Keratinocyte (primary cell): ENCODE measurements around the gene KCNJ6. TPM values are rescaled to one million over a fixed set of nuclear protein-coding genes. Genes with fewer than 3 reads are reported as not detected.

Experiments used
- DNase-seq: peaks from one replicate; pipeline ENCODE4 v3.0.0-alpha.2; 2011; ENCODE audit warnings: low read depth, missing footprints, low spot score
- FAIRE-seq: peaks from 2 replicates; lab custom pipeline; 2011; peaks lifted over from hg19 to GRCh38; lab: Jason Lieb, UNC
- H2AFZ ChIP-seq: 2 replicates; pipeline ENCODE4 v1.6.0; 2012; ENCODE audit warnings: low read length, control low read depth, inconsistent platforms; ENCODE audit not compliant: control insufficient read depth
- H3K27ac ChIP-seq: 2 replicates; pipeline ENCODE4 v1.5.1; 2011; ENCODE audit warnings: low read length; ENCODE audit not compliant: control insufficient read depth, insufficient read depth
- H3K27me3 ChIP-seq: 3 replicates; pipeline ENCODE4 v1.6.0; 2011; ENCODE audit warnings: low read length; ENCODE audit not compliant: control insufficient read depth, insufficient read depth; ENCODE audit errors: extremely low read depth
- H3K36me3 ChIP-seq, 2 experiments: 2 replicates in 1 of 2; 3 replicates in 1 of 2; pipeline ENCODE4 v1.5.1; 2011; ENCODE audit warnings: low read length in 2 of 2, mild to moderate bottlenecking in 1 of 2; ENCODE audit not compliant: control insufficient read depth in 2 of 2, insufficient read depth in 2 of 2; ENCODE audit errors: extremely low read depth in 1 of 2
- H3K4me1 ChIP-seq: 3 replicates; pipeline ENCODE4 v1.5.1; 2011; ENCODE audit warnings: low read length; ENCODE audit not compliant: control insufficient read depth, insufficient read depth; ENCODE audit errors: extremely low read depth
- H3K4me2 ChIP-seq: 3 replicates; pipeline ENCODE4 v1.6.0; 2011; ENCODE audit warnings: low read depth, low read length; ENCODE audit not compliant: control insufficient read depth, insufficient read depth; ENCODE audit errors: extremely low read depth
- H3K4me3 ChIP-seq, 3 experiments: fragments of 200-600 bp in 1 of 3; sonication (generic) in 1 of 3; 2 replicates in 2 of 3; 3 replicates in 1 of 3; pipeline ENCODE4 v1.5.1; 2011 to 2016; ENCODE audit warnings: low read length in 3 of 3, mild to moderate bottlenecking in 3 of 3, control low read depth in 2 of 3, inconsistent platforms in 1 of 3, low read depth in 1 of 3, mixed read lengths in 1 of 3, mixed run types in 1 of 3, moderate library complexity in 1 of 3; ENCODE audit not compliant: control insufficient read depth in 2 of 3, insufficient read depth in 2 of 3; ENCODE audit errors: extremely low read depth in 1 of 3
- H3K79me2 ChIP-seq: 2 replicates; pipeline ENCODE4 v1.6.0; 2012; ENCODE audit warnings: low read length; ENCODE audit not compliant: control insufficient read depth, insufficient read depth
- H3K9ac ChIP-seq: 3 replicates; pipeline ENCODE4 v1.6.0; 2011; ENCODE audit warnings: low read length; ENCODE audit not compliant: control insufficient read depth, insufficient read depth; ENCODE audit errors: extremely low read depth
- H3K9me1 ChIP-seq: 3 replicates; pipeline ENCODE4 v1.6.0; 2011; ENCODE audit warnings: low read length; ENCODE audit not compliant: control insufficient read depth, insufficient read depth; ENCODE audit errors: extremely low read depth
- H3K9me3 ChIP-seq: 2 replicates; pipeline ENCODE4 v1.5.1; 2012; ENCODE audit warnings: low read depth, low read length; ENCODE audit not compliant: control insufficient read depth
- H4K20me1 ChIP-seq: 3 replicates; pipeline ENCODE4 v1.6.0; 2011; ENCODE audit warnings: low read length; ENCODE audit not compliant: control insufficient read depth, insufficient read depth; ENCODE audit errors: extremely low read depth
- CTCF ChIP-seq, 3 experiments: IDR thresholded peaks in 1 of 3; conservative IDR thresholded peaks in 1 of 3; optimal IDR thresholded peaks in 1 of 3; 2 replicates in 2 of 3; 3 replicates in 1 of 3; pipeline versions ENCODE3 to v1.5.1; 2011; ENCODE audit warnings: low read length in 3 of 3, mild to moderate bottlenecking in 3 of 3, moderate library complexity in 2 of 3, control low read depth in 1 of 3, inconsistent platforms in 1 of 3; ENCODE audit not compliant: insufficient read depth in 2 of 3; ENCODE audit errors: extremely low read depth in 1 of 3
- EZH2 ChIP-seq: IDR thresholded peaks from one replicate; pipeline ENCODE4 v1.6.1; 2012; ENCODE audit warnings: inconsistent platforms, mild to moderate bottlenecking, low read length, moderate library complexity
- dilution Hi-C: fragments of 300-500 bp; cut with MboI; formaldehyde crosslinking; loops from one replicate; pipeline ENCODE4 v1.7.0; 2020; ENCODE audit warnings: low sequenced_read_pairs; ENCODE audit not compliant: extremely low pct_ligation_motif_present
- polyA plus RNA-seq, 5 experiments: library from polyadenylated mRNA; depleted of rRNA in 3 of 5; stranded (reverse) in 3 of 5; stranded (forward) in 1 of 5; unstranded in 1 of 5; fragments of >200 nt; gene quantifications; 1 replicate in 1 of 5; 2 replicates in 3 of 5; 3 replicates in 1 of 5; pipeline versions ENCODE4 v1.2.1 to v1.2.3, GENCODE V29; 2011 to 2012; ENCODE audit warnings: missing spikeins in 2 of 5, low read depth in 1 of 5, low replicate concordance in 1 of 5

Gene KCNJ6
- polyA plus RNA-seq, 1 donor (not counting 4 experiments of a cell fraction or from before 2014, with no cell fraction given), result not detected

GRCh38 chr21:37828556-37828955, 87.7 kb downstream of the KCNJ6 start:
- no peaks in the 10 kb centered on the region for H4K20me1 ChIP-seq
- dilution Hi-C loops, result no loop called here
- no peaks in the 10 kb centered on the region for H3K9me1 ChIP-seq
- DNase-seq, result no peak
- H3K4me1 ChIP-seq, result no peaks in the 10 kb centered on the region
- no peaks in the 10 kb centered on the region for H3K36me3 ChIP-seq
- H3K4me3 ChIP-seq, result no peak overlapping the region
- TF ChIP-seq EZH2 (no peak), CTCF (optimal IDR thresholded peaks at IDR 0.05 in 1 of 3, IDR thresholded peaks at IDR 0.05 in 1 of 3, conservative IDR thresholded peaks at IDR 0.05 in 1 of 3; ENCODE audit: extremely low read depth in 1 of 3, insufficient read depth in 2 of 3, low read length in 3 of 3) (no peak)
- no peaks in the 10 kb centered on the region for H3K9me3 ChIP-seq
- FAIRE-seq, result no peak
- H2AFZ ChIP-seq, result no peak overlapping the region
- H3K79me2 ChIP-seq, result no peaks in the 10 kb centered on the region
- H3K27me3 ChIP-seq, result no peaks in the 10 kb centered on the region
- H3K27ac ChIP-seq, result no peak overlapping the region
- no peak overlapping the region for H3K9ac ChIP-seq
- H3K4me2 ChIP-seq, result no peak overlapping the region

GRCh38 chr21:37827913-37828312, 88.3 kb downstream of the KCNJ6 start:
- DNase-seq, result no peak
- no peaks in the 10 kb centered on the region for H3K36me3 ChIP-seq
- H3K9me3 ChIP-seq, result no peaks in the 10 kb centered on the region
- no peaks in the 10 kb centered on the region for H3K27me3 ChIP-seq
- H3K4me2 ChIP-seq, result no peak overlapping the region
- H3K9ac ChIP-seq, result no peak overlapping the region
- dilution Hi-C loops, result no loop called here
- H3K79me2 ChIP-seq, result no peaks in the 10 kb centered on the region
- no peak overlapping the region for H2AFZ ChIP-seq
- FAIRE-seq, result no peak
- no peaks in the 10 kb centered on the region for H3K4me1 ChIP-seq
- no peaks in the 10 kb centered on the region for H4K20me1 ChIP-seq
- H3K9me1 ChIP-seq, result no peaks in the 10 kb centered on the region
- no peak overlapping the region for H3K4me3 ChIP-seq
- TF ChIP-seq EZH2 (no peak), CTCF (optimal IDR thresholded peaks at IDR 0.05 in 1 of 3, IDR thresholded peaks at IDR 0.05 in 1 of 3, conservative IDR thresholded peaks at IDR 0.05 in 1 of 3; ENCODE audit: extremely low read depth in 1 of 3, insufficient read depth in 2 of 3, low read length in 3 of 3) (no peak)
- no peak overlapping the region for H3K27ac ChIP-seq
